8988T (cell line): ENCODE data around the gene GPR156.
"Not testable (repeated sequence)": the region's sequence is repeated elsewhere in the genome, so short reads cannot be mapped to it uniquely, and the experiment has no call there.

Experiments
- DNase-seq: peaks from one replicate; pipeline ENCODE4 v3.0.0; 2011

GPR156 gene

GRCh38 chr3:120284747-120285507, at the start of gene GPR156:
Gene GPR156, minus strand, starts transcription at chr3:120285222. Its CDS starts 41,124 bp downstream, at chr3:120244098.
- no peak for DNase-seq

DNA sequence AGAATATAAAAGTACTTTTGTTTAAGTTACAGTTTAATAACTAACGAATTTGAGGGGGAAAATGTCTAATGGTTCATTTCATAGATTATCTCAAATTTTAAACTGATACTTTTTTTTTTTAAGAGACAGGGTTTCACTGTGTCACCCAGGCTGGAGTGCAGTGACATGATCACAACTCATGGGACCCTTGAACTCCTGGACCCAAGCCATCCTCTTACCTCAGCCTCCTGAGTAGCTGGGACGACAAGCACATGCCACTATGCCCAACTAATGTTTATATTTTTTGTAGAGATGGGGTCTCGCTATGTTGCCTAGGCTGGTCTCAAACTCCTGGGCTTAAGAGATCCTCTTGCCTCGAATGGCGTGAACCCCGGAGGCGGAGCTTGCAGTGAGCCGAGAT, 47.6 kb upstream of the GPR156 start:
- no peak for DNase-seq

GRCh38 chr3:120331076-120331475, 46.1 kb upstream of the GPR156 start:
- DNase-seq, result no peak

- DNase-seq, result no peak
Measured at GRCh38 chr3:120326784-120327183, 41.8 kb upstream of the GPR156 start.

GRCh38 chr3:120324190-120324589, 39.2 kb upstream of the GPR156 start:
- no peak for DNase-seq

DNA sequence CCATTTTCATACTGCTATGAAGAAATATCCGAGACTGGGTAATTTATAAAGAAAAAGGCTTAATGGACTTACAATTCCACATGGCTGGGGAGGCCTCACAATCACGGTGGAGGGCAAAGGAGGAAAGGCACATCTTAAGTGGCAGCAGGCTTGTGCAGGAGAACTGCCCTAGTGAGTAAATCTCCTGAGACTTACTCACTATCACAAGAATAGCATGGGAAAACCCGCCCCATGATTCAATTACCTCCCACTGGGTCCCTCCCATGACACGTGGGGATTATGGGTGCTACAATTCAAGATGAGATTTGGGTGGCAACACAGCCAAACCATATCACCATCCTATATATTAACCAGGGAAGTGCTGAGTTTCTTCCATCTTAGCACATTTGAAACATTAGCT, 38.7 kb upstream of the GPR156 start:
- DNase-seq, result not testable (repeated sequence)

- no peak for DNase-seq
Measured at GRCh38 chr3:120311863-120312794, 27.1 kb upstream of the GPR156 start.

GRCh38 chr3:120306519-120307455, 21.8 kb upstream of the GPR156 start:
- no peak for DNase-seq

DNA sequence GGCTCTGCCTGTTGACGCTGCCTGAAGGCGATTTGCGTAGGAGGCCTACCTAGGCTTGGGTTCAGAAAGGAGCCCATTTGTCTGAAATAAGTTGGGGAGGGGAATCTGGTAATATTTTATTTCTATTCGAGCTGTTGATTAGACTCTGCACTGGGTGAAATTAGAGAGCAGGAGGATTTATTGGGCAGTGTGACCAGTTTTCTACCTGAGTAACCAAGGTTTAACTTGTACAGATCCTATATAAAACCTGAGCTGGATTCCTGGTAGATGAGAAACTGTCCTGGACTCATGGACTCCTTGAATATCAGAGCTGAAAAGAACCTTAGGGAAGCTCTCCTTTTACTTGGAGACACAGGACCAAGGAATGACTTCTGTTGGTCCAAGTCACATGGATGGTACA, 19.6 kb upstream of the GPR156 start:
- DNase-seq, result no peak

DNA sequence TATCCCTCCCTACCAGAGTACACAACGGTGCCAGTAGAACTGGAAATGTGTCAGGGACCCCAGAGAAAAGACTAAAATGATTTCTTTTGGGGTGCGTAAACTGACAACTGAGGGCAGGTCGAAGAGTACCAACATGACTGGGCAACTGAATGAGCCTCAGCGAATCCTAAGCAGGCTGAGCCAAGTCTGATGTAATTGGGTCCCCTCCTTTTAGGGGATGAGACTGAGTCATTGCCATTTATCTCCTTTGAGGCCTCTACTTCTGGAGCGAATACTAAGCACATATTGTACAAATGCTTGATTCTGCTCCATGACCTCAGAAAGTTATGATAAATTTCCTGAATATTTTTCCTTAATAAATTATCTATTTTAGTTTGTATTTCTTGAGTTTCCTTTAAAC, 17.3 kb upstream of the GPR156 start:
- no peak for DNase-seq

- no peak for DNase-seq
Measured at GRCh38 chr3:120300971-120301370, 15.9 kb upstream of the GPR156 start.

DNA sequence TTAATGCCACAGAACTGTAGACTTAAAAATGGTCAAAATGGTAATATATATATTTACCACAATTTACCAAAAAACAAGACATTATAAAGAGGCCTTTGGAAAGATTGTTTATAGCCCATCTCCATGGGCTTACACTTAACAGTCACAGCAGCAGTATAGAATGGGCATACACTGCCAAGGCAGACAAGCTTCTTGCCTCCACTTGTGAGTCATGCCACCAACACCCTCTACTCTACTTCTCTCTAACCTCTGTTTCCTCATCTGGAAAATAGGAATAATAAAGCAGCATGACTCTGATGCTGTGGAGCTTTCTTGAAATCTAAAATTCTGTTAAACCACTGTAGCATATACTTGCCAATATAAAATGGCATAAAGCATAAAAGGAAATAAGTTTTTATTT, 14.4 kb upstream of the GPR156 start:
- no peak for DNase-seq

DNA sequence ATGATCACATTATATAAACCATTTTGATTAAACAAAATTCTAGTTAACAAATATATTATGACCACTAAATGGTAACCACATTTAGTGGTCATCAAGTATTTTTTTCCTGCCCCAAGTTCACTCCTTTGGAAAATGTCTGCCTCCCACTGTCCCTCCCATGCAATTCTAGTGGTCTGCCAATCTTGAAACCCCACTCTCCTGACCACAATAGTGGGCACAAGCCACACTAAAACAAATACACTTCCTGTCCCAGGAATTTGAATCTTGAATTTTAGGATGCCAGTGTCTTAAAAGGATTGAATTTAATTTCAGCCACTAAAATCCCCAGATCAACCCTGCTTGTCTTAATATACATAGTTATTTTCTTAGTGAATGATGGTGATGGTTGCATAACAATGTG, 14.0 kb upstream of the GPR156 start:
- no peak for DNase-seq

GRCh38 chr3:120291552-120291951, 6.5 kb upstream of the GPR156 start:
- DNase-seq, result not testable (repeated sequence)

- DNase-seq, result no peak
Measured at GRCh38 chr3:120289636-120290035, 4.6 kb upstream of the GPR156 start.

GRCh38 chr3:120286465-120286864, 1.4 kb upstream of the GPR156 start:
- DNase-seq, result no peak

- no peak for DNase-seq
Measured at GRCh38 chr3:120285508-120285841, 453 bp upstream of the GPR156 start.

DNA sequence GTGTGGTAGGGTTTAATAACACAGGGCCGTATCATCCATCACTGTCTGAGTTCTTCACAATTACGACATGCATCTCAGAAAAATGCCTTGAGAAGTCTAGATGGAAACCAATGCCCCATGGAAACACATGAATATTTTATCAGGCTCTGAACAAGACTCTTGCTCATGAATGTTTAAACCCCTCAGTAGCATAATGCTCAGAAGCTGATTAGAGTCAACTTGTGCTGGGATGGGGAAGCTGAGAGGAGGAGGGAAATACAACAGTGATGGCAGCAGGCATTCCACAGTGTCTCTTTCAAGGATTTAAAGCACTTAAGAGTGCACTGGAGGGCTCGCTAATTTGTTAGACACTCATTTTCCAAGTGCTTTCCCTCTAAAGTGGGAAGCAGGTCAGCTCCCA, 3.8 kb downstream of the GPR156 start:
- DNase-seq, result no peak

DNA sequence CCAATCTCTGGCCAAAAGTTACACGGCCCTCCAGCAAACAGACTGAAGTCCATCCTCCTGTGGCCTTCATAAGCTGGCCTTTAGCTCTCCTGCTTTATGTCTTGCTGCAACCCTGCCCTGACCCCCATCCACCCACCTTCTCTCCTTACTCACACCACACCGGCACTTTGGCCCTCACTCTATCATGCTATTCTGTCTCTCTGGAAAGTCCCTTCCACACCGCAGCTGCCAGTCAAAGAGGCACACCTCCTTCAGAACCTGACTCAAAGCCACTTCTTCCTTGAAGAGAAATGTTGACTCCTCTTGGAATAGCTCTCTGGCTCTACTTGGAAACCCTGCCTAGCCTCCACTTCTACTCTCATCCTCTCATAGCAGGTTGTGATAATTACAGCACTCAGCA, 4.5 kb downstream of the GPR156 start:
- no peak for DNase-seq

- no peak for DNase-seq
Measured at GRCh38 chr3:120280026-120280425, 5.0 kb downstream of the GPR156 start.

GRCh38 chr3:120276767-120277166, 8.3 kb downstream of the GPR156 start:
- no peak for DNase-seq

GRCh38 chr3:120275618-120276017, 9.4 kb downstream of the GPR156 start:
- DNase-seq, result no peak

DNA sequence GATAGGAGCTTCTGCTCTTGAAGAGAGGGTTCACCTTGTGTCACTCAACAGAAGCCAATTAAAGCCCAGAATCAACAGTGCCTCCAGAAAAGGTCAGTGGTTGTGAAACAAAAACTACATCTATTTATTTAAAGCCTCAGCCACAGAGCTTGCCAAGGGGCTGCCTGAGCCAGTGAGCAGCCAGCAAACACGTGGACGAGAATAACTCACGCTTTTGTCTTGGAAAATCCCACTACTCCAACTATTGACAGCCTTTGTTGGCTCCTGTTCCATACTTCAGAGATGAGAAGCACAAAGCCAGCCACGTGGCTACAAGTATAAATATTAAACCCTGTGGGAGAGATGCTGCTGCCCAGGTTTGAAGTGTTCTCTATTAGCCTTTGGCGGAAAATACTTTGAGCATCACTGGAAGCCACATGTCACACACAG, 10.3 kb downstream of the GPR156 start:
- no peak for DNase-seq
